Esophagus muscularis mucosa (tissue), 4 donors: Measurements from ENCODE around the gene DAPK1.

Source experiments
- CTCF ChIP-seq, 3 experiments: fragments of 200-600 bp in 2 of 3; fragments of 450-650 bp in 1 of 3; sonication (generic) in 2 of 3; IDR thresholded peaks; one replicate each; pipeline ENCODE4 v1.5.1; 2017 to 2019; ENCODE audit warnings: antibody characterized with exemption in 3 of 3, mild to moderate bottlenecking in 2 of 3, moderate library complexity in 1 of 3
- EP300 ChIP-seq: sonication (generic); formaldehyde crosslinking; IDR thresholded peaks from one replicate; pipeline ENCODE4 v1.6.1; 2017; ENCODE audit warnings: antibody characterized with exemption
- POLR2A ChIP-seq: fragments of 450-650 bp; IDR thresholded peaks from one replicate; pipeline ENCODE4 v1.6.1; 2017; ENCODE audit warnings: antibody characterized with exemption, moderate library complexity, mild to moderate bottlenecking, low read depth
- POLR2AphosphoS5 ChIP-seq, 2 donors: sonication (generic); formaldehyde crosslinking; IDR thresholded peaks; one replicate each; pipeline ENCODE4 v1.6.1; 2017; ENCODE audit warnings: antibody characterized with exemption in 2 of 2

- TF ChIP-seq CTCF (IDR thresholded peaks at IDR 0.05): no peak
- no peak for TF ChIP-seq POLR2AphosphoS5 (IDR thresholded peaks at IDR 0.05)
- TF ChIP-seq POLR2A: no peak
- TF ChIP-seq EP300: no peak
Measured at GRCh38 chr9:87505869-87506678, 8.4 kb downstream of the DAPK1 start.
